ENCODE measurements around the gene DCDC1. TPM values are rescaled to one million over a fixed set of nuclear protein-coding genes. Genes with fewer than 3 reads are reported as not detected.

Gene DCDC1
- total RNA-seq, 1 donor from 2014 or later: 2.6 TPM

Other genes starting within 250 kb of the DCDC1 start
- 8.9 TPM for gene DNAJC24, start 121 bp upstream of the DCDC1 start, total RNA-seq
- gene IMMP1L, start 139.9 kb upstream of the DCDC1 start, total RNA-seq: 11.4 TPM
- 7.4 TPM for gene ELP4, start 140.0 kb upstream of the DCDC1 start, total RNA-seq